GM18519 (cell line): Measurements from ENCODE around the gene ZNF48.

ENCODE experiments used
- ATAC-seq: cut with Tn5 transposase; IDR thresholded peaks from one replicate; pipeline ENCODE4 v1.9.1; 2021; ENCODE audit warnings: mild to moderate bottlenecking, moderate library complexity; ENCODE audit not compliant: unreplicated experiment, low FRiP score

Gene ZNF48

DNA sequence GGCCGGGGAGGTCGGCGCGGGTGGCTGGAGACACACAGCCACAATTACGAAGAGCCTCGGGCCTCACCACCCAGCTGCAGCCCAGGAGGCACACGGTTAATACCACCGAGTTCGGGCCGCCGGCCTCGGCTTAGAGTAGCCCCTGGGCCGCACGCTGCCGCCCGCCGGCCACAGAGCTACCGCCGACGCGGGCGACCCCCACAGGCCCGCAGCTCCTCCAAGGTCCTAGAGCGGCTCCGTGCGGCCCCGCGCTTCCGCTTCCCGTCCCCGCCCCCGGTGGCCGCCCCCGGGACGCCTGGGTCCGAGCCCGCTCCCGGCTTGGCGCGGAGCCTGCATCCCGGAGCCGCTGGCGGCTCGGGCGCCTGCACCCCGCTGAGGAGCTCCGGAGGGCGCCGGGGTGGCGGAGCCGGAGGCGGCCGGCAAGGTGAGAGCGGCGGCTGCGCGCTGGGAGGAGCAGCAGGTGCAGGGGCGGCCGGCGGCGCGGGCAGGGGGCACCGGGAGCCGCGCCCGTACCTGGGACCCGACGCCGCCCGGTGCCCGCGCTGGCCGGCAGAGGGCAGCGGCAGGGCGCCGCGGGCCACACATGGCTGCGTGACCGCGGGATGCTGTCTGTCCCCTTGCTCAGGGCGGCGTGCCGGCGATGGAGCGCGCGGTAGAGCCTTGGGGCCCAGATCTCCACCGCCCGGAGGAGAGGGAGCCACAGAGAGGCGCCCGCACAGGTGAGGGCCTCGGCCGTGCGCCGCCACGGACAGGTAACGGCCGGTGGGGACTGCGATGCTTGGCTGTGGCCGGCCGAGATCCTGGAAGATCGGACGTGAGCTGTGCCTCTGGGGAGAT lies at the start of gene ZNF48:
ZNF48 (plus strand) TSS at position 266 of the 837 bp plus-strand sequence; CDS start at position 641, 375 bp downstream.
- ATAC-seq: no peak

DNA sequence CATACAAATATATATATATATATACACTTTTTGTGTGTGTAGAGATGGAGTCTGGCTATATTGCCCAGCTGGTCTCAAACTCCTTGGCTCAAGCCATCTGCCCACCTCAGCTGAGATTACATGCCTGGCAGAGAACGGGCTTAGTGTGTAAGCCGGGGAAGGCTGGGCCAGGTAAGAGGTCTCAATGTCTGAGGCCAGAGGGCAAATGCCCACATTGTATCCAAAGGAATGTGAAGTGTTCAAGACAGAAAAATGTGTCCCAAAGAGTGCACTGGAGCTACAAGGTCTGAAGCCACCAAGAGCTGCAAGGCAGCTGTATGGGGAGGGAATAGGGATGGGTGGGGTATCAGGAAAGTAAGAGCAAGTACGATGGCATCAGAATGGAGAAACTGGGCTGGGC lies 48.9 kb upstream of the ZNF48 start:
- no peak for ATAC-seq

DNA sequence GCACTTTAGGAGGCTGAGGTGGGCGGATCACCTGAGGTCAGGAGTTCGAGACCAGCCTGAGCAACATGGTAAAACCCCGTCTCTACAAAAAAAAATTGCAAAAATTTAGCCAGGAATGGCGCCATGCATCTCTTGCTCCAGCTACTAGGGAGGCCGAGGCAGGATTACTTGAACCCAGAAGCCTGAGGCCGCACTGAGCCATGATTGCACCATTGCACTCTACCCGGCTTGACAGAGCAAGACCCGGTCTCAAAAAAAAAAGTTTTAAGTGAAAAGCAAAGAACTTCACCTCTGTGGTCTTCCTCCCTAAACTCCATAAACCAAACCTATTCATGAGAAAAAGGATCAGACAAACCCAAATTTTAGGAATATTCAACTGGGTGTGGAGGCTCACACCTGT lies 47.1 kb upstream of the ZNF48 start:
- no peak for ATAC-seq

DNA sequence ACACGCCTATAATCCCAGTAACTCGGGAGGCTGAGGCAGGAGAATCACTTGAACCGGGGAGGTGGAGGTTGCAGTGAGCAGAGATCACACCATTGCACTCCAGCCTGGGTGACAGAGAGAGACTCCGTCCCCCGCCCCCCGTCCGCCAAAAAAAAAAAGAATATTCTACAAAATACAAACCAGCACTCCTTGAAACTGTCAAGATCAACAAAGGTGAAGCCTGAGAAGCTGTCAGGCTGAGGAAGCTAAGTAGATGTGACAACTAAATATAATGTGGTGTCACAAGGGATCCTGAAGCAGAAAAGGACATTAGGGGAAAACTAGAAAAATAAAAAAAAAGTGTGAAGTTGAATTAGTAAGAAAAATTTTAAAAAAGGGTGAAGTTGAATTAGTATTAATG lies 46.3 kb upstream of the ZNF48 start:
- ATAC-seq: no peak

DNA sequence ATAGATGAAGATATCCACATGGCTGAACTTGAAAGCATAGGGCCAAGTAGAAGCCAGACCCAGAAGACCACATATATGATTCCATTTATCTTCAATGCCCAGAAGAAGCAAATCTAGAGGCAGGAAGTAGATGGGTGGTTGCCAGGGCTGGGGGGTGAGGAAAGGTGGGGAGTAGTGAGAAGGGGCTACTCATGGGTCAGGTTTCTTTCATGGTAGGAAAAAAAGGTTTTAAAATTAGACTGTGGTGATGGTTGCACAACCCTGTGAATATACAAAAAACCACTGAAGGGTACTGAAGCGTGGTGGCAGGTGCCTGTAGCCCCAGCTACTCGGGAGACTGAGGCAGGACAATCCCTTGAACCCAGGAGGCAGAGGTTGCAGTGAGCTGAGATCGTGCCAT lies 45.5 kb upstream of the ZNF48 start:
- ATAC-seq: no peak

DNA sequence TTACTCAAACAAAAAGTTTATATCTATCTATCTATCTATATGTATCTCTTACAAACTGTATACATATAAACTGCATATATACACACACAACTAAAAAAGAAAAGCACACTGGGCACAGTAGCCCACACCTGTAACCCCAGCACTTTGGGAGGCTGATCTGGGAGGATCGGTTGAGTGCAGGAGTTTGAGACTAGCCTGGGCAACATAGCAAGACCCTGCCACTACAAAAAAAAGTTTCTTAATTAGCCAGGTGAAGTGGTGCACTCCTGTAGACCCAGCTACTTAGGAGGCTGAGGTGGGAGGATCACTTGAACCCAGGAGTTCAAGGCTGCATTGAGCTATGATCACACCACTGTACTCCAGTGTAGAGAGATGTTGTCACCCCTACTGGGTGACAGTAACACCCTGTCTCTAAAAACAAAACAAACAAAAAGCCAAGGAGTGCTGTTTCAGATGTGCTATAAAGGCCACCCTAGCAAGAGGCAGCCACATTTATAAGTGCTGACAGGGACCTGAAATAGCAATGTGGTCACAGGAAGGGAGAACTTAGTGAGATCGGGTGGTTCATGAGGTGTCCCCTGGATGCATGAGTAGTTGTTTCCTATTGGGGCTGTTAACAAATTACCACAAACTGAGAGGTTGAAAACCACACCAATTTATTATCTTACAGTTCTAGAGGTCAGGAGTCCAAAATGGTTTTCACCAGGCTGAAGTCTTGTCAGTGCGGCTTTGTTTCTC lies 44.9 kb upstream of the ZNF48 start:
- ATAC-seq: no peak

DNA sequence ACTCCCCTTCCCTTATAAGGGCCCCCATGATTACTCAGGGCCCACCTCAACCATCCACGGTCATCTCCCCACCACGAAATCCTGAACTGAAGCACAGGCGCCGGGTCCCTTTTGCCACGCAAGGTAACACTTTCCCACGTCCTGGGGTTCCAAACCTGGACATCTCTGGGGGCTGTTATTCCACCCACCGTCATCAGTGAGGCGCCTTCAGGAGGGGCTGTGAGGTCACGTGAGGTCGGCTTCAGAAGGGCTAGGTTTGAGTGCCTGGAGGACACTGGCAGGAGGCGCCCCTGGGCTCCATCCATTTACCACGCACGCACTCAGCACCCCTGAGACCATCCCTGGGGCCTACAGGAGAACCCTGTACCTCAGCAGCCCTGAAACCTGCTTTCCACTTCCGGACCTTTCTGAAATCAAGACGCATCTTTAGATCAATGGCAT lies 44.2 kb upstream of the ZNF48 start:
- no peak for ATAC-seq

DNA sequence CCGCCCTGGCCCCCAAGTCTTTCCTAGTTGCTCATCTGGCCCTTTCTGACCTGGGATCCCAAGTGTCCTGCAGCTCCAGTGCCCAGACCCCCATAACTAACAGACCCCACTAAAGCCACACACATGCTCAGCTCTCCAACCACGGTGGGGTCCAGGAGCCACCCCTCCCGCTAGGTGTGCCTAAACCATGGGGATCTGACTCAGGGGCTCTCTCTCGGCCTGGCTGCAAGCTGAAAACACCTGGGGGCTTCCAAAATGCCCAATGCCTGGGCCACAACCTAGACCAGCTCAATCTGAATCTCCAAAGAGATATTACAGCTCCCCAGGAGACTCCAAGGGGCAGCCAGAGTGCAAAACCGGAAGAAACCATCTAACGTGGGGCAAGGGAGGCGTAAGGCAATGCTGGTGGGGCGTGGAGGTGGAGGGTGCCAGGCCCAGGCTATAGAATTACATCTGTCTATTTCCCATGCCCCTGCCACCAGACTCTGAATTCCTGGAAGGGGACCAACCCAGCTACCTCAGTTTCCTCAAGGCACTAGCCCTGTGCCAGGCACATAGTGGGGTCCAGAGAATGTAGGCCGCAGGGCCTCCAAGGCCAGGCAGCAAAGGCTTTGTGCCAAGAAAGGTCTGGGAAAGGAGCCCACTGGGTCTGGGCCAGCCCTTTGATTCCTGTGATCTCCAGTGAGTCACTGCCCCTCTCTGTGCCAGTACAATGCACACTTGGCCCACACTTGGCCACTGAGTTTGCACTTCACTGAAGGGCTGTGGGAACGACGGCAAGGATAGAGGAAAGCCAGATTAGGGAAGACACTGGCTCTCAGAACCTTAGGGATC lies 43.4 kb upstream of the ZNF48 start:
- no peak for ATAC-seq

DNA sequence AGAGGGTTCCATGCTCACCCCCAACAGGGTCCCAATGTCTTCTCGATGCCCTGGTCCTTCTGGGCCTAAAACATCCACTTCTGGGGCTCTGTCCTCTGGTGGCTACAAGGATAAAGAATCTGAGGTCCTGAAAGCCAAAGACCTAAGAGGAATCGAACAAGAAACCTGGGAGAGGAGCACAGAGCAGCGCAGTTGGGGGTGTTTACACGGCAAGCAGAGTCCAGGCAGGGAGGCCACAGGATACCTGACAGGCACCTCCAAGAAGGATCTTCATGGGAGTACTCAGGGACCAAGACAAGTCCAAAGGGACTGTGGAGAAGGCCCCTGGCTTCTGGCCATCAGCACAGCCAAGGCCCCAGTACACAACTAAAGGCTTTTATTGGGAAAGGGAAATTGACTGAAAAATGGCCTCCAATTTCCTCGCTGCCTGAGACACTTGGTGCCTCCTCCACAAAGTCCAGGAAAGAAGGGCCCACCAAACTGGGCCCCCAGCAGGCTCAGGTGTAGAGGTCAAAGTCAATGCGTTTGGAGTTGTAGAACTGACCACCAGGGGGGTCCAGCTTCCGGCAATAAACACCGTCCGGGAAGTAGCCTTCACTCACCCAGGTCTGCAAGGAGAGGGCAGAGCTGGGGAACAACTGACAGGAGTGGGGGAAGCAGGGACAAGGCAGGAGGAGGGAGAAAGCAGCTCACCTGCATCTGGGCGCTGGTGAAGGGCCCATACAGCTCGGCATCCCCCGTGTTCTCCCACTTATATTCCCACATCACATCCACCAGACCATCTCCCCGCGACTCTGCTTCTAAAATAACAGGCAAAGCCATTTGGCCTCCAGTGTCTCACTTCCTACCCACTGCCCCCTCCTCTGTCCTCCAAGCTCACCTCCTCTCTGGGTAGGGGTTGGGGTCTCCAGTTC lies 42.5 kb upstream of the ZNF48 start:
- ATAC-seq: no peak

DNA sequence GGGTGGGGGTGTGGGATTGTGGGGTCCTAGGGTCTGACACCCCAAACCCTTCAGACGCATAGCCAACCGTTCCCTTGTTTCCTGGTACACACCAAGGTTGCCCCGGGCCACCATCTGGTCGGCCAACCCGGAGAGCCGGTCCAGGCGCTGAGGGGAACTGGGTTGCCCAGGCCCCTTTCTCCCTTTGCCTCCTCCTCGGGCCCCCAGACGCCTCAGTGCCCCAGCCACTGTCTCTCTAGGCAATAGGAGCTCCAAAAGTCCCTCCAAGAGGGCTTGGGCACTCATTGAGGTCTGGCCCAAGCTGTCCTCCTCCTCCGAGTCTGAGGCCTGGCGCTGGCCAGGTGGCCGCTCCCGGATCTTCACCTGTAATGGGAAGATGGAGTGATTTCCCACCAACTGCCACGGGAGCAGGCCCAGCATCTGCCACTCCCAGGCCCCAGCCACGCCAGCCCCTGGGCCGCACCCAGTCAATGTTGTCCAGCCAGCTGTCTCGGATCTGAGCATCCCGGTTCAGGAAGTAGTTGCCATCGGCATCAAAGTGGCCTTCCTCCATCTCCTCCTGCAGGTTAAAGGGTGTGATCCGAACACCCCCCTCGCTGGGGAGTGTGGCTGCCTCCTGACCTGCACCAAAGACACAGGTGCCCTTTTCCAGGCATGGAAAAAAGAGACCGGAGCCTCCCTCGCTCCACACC lies 41.6 kb upstream of the ZNF48 start:
- no peak for ATAC-seq

DNA sequence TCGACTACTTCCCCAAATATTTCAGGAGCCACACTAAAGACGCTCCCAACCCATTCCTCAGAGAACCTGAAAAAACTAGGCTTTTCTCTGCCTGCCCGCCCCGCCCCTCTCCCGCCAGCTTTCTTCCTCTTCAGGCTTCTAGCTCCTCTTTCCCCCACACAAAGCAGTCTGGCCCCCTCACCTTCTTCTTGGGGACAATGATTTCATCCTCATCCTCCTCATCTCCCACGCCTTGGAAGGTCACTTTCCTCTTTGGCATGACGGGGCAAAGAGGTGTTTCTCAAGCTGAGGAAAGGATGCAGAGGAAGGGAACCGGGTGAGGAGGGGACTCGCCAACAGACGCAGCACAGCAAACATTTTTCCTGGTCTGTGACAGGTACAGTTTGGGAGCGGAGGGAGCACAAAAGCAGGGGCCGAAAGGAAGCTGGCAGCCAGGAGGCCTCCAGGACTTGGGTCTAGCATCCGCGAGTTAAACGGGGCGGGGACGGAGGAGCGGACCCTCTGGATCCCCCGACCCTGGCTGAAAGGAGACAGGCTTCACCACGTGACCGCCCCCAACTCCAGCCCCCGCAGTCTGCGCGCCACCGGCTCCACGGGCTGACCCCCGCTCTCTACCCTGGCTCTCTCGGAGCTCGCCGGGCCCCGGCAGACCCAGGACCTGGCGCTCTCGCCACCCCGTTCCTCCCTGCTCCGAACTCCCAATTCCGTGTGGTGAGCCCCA lies 40.6 kb upstream of the ZNF48 start:
- no peak for ATAC-seq

DNA sequence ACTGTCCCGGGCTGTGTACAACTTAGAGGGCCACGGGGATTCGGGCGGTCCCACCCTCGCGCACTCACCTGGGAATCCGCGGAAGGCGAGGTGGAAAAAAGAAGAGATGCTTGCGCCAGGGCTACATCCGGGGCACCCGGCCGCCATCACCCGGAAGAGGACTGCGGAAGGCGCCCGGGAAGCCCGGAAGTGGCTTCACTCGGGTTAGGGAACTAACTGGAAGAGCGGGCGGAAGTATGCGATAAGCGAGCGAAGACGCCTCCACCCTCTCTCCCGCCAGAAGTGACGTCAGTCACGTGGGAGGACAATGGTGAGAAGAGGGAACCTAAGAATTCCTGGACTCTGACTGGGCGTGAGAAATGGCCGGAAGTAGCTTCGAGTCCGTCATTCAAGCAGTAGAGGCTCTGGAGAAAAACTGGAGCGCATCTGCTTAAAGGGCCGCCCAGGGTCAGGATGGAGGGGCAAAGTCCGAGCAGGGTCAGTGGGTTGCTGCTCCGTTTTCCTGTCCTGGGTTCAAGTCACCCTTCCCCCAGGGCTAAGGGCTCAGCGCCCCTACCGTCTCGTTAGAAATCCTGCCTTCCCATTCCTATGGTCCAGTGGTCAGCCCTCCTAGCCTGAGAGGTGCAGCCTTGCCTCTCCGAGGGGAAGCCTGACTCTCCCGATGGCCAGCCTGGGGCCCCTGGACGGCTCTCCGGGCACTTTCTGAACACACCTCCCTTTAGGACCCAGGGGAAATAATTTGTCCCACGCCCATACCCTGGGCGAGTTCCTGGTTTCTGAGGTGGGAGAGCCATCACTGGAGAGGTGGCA lies 39.9 kb upstream of the ZNF48 start, which contains the start of gene CD2BP2:
CD2BP2 (minus strand) TSS at position 165 of the 810 bp plus-strand sequence. CDS start 627 bp downstream, outside the sequence.
- no peak for ATAC-seq

DNA sequence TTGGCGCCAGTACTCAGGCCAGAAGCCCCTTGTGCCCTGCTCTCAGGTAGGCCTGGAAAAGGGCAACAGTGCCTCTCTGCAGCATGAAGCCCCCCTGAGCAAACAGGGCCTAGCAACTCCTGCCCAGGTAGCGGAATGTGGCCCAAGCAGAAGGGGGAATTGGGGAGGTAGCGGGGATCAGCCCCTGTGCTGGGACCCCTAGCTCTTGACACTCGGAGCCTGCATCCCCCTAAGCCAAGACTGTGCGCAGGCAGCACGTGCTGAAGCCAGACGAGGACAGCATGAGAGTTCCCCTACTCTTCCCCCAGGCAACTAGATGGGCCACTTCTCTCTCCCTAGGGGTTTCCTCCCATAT lies 39.3 kb upstream of the ZNF48 start:
- ATAC-seq: no peak

DNA sequence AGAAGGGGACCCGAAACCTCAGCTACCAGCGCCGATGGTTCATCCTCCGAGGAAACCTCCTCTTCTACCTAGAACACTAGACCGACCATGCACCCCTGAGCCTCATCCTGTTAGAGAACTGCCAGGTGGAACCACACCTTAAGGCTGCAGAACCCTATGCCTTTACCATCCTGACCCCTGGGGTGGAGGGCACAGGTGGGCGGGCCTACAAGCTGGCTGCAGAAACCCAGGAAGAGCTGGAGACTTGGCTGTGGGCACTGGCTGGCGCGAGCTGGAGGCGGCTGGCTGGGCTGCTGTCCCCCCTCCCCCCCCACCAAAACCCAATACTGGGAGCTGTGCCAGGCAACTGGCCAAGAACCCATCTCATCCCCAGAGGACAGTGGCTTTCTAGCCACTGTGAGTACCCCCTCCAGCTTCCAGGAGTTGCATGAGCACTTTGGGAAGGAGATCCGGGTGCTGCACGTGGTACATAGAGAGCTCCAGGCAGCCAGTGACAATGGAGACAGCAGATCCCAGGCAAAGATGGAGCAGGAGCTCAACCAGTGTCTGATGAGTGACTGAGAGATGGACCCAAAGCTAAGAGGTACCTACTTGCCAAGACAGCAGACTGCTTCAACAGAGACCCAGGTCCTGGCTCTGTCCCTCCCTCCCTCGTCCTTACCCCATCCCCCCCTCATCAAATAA lies 38.7 kb upstream of the ZNF48 start:
- no peak for ATAC-seq

DNA sequence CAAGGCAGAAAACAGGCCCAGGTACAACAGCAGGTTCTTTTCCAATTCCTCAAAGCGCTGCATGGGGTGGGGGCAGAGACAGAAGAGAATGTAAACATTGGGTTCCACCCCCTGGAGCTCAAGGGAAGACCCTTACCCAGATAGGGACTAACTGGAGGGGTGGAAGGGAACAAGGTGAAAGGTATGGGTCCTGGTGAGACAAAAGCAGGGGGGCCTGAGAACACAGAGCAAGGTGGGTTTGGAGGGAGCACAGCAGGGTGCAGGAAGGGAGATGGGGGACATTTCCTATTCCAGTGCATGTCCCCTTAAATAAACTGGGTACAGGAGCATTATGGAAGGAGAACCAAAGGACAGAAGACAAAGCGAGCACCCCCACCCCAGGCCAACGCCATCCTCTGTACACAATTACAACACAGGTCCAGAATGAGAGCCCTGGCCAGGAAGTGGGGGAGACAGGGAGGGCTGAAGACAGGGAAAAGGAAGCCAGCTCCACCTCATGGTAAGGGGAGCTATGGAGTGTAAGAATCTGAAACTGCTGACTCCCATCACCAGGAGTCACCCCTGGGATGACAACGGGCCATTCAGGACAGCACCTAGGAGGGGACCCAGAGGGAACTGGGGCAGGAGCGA lies 38.0 kb upstream of the ZNF48 start:
- no peak for ATAC-seq

DNA sequence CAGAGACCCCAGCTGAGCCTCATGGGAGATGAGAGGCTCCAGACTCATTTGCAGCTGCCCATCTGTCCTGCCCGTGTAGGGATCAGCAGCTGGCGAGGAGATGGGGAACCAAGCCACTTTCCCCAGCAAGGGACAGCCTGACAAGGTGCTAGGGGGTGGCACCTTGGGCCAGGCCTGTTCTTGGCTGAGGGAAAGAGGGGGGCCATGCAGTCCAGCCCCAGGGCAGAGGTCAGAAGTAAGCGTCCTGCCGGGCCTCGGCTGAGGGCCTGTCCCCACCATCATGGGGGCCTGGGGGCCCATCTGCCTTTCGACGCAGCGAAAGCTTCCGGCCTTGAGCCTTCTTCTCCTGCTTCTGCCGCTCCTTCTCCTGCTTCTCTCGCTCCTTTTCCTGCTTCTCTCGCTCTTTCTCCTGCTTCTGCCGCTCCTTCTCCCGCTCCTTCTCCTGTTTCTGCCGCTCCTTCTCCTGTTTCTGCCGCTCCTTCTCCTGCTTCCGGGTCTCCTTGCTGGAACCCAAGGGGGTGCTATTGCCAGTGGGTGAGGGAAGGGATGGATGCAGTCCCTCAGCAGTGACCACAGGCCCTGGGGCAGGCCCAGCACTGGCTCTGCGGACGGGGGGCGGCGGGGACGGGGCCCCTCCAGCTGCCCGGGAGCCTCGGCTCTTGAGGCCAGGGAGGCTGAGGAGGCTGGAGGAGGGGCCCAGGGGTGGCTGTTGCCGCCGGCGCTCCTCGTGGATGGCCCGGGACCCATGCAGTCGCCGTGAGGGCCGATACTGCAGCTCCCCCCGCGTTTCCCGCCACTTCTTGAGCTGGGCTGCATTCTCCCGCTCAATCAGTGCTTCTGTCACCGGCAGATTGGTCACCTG lies 37.3 kb upstream of the ZNF48 start:
- ATAC-seq: no peak
